HTR-8/SVneo (cell line): ENCODE data around the gene CASP10.
"Not testable (repeated sequence)": the region's sequence is repeated elsewhere in the genome, so short reads cannot be mapped to it uniquely, and the experiment has no call there.

ENCODE experiments used
- DNase-seq: peaks from one replicate; pipeline ENCODE4 v3.0.0; 2011; ENCODE audit warnings: low spot score, mixed read lengths; ENCODE audit not compliant: insufficient read length
- FAIRE-seq: peaks from 2 replicates; lab custom pipeline; 2011; peaks lifted over from hg19 to GRCh38; lab: Jason Lieb, UNC

Gene CASP10

GRCh38 chr2:201182650-201183364 is at the start of gene CASP10:
Gene CASP10 (plus strand): TSS chr2:201183141. CDS start chr2:201185778, 2,637 bp downstream.
- DNase-seq (peak; percentile 34), FAIRE-seq (no peak)

DNA sequence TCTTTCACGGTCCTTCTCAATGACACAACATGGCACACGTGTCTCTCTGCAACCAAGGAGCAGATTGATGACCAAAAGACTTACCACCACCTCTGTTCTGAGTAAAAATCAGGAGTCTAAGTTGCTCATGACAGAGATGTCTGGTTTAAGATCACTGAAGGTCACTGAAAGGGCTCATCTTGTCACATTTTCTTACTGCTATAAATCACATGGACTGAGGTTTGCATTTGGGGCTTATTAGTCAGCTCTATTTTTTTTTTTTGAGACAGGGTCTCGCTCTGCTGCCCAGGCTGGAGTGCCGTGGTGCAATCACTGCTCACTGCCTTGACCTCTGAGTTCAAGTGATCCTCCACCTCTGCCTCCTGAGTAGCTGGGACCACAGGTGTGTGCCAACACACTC is 47.6 kb upstream of the CASP10 start:
- no peak for FAIRE-seq

DNA sequence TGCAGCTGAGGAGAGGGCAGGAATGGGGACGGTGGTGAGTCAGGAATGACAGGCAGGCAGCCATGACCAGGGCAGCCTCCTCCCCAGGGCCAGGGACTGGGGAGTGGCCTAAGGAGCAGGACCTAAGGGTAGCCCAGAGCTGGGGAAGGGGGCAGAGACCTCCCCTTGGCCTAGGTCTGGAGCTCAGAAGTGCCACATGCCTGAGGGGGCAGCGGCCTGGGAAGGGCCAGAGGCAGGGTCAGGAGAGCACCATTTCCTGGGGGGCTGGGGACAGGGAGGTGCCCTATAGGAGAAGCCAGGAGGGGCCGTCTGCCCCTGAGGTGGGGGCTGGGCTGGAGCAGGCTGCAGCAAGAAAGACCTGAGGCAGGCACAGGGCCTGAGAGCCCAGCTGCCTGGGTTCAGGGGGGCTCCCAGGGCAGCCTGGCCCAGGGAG is 46.0 kb upstream of the CASP10 start:
- DNase-seq: no peak
- FAIRE-seq: no peak

More for the DNA sequence above, 47.6 kb upstream of the CASP10 start:
- no peak for DNase-seq

- FAIRE-seq: no peak
- DNase-seq: no peak
Measured at GRCh38 chr2:201137505-201138400, 45.2 kb upstream of the CASP10 start.

DNA sequence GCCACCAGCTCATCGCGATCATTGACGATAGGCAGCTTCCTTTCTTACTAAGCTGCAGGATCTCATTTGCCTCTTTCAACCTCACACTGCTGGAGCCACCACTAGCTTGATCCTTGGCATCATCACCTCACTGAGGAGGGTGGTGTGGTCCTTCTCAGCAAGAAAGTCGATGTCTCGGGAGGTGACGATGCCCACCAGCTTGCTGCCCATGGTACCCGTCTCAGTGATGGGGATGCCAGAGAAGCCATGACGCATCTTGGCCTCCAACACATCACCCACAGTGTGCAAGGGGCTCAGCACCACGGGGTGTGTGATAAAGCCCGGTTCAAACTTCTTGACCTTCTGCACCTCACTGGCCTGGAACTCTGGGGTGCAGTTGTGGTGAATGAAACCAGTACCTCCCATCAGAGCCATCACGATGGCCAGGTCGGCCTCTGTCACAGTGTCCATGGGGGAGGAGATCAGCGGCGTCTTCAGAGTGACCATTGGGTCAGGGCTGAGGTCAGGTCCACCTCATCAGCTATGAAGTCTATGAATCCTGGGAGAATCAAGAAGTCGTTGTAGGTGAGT is 44.5 kb upstream of the CASP10 start:
- no peak for FAIRE-seq
- DNase-seq: no peak

GRCh38 chr2:201138986-201139781 is 43.8 kb upstream of the CASP10 start:
- not testable (repeated sequence) for DNase-seq, FAIRE-seq

DNA sequence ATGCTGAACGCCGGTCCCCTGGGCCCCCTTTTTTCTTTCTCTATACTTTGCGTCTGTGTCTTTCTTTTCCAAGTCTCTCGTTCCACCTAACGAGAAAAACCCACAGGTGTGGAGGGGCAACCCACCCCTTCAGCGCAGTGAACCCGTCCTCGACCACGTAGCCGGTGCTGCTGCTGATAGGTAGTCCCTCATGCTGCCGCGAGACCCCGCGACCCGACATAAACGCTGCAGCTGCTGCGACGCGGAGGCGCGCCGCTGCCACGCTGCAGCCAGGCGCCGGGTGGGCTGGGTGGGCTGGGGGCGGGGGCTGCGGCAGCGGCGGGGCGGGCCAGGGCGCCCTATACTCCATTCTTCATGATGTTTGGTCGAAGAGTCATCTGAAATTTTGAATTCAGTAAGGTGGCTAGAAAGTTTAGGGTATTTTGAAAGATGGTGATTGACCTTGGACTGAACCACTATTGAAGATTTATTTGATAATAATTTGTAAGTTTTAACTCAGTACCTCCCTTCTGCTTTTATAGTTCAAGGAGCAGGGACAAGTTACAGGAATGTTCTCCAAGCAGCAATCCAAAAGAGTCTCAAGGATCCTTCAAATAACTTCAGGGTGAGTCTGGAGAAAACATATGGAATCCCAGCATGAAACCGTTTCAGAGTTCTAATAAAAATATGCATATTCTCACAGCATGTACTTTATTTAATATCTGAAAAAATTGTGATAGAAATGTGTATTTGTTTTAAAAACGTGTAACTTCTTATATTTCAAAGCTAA is 42.9 kb upstream of the CASP10 start:
- FAIRE-seq: no peak
- DNase-seq: no peak

DNA sequence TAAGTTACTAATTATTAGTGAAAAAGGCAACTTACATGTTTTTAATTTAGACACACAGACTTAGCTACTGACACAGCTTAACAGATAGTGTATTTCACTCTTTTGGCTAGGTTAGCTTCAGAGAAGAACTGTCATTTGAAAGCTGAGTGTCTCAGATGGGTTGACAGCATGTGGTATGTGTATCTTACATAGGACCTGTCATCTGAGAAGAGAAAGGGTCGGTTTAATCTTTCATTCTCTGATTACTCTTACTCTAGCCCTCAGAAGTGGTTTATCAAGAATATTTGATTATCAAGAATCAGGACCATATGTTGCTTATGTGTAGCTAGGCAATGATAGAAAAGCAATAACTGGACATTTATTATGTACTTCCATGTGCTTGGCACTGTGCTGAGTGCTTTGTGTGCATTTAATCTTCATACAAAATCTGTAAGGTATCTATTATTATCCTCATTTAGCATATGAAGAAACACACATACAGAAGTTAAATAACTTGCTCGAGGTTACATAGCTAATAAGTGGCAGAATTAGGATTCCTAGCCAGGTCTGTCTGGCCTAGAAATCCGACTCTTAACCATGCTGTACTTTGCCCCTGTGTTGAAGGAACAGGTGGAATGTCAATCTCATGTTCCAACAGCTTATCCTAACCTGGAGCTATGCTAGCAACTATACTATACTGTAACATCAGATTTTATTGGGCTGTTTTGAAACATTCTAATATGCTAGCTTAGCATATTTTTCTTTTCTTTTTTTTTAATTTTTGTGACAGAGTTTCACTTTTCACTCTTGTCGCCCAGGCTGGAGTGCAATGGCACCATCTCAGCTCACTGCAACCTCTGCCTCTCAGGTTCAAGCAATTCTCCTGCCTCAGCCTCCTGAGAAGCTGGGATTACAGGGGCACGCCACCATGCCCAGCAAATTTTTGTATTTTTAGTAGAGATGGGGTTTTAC is 38.6 kb upstream of the CASP10 start:
- no peak for DNase-seq
- FAIRE-seq: peak; percentile 13

DNA sequence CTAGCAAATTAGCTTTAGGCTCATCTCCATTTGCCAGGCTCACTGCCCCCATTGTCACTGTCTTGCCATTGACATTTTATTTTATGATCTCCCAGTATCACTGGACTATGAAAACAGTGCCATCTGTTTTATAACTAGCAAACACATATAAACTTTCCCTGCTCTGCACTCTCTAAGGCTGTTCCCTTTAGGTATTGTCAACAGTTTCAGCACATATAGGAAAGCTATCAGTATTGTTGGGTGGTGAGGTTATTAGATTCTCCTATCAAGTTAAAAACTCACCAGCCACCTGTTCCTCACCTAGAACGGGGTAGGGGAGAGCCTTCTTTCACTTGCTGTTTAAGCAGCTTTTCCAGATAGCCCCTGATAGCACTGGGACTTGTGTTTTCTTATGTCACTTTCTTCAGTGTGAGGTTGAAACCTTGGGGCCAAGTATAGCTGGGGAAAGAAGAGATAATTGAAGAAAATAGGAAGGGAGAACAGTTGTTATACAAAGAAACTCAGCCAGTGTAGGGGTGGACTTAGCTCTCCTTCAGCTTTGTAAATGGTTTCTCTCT is 34.4 kb upstream of the CASP10 start:
- FAIRE-seq (no peak), DNase-seq (no peak)

- FAIRE-seq: no peak
- DNase-seq: peak; percentile 45
Measured at GRCh38 chr2:201149064-201149820, 33.7 kb upstream of the CASP10 start.

GRCh38 chr2:201149821-201150165 is 33.1 kb upstream of the CASP10 start:
- DNase-seq, FAIRE-seq: not testable (repeated sequence)

DNA sequence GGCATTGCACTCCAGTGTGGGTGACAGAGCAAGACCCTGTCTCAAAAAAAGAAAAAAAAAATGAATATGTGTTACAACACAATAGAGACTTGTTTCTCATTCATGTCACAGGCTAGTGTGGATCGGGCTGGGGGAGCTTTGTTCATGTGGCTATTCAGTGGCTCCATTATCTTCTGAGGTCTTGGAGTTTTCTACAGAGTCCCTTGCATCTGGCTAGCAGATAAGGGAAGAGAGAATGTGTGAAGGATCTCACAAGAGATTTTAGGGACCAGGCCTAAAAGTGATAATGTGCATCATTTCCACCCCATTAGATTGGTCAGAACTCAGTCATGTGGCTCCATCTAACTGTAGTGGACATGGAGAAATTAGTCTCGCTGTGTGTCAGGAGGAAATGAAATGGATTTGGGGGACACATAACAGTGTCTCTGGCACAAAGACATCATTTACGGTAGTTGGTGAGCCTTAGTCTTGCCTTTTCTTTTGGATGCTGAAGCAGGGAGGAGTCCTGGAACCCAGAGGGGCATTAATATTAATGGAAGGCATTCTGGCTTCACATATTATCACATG is 32.4 kb upstream of the CASP10 start:
- FAIRE-seq (no peak), DNase-seq (no peak)

DNA sequence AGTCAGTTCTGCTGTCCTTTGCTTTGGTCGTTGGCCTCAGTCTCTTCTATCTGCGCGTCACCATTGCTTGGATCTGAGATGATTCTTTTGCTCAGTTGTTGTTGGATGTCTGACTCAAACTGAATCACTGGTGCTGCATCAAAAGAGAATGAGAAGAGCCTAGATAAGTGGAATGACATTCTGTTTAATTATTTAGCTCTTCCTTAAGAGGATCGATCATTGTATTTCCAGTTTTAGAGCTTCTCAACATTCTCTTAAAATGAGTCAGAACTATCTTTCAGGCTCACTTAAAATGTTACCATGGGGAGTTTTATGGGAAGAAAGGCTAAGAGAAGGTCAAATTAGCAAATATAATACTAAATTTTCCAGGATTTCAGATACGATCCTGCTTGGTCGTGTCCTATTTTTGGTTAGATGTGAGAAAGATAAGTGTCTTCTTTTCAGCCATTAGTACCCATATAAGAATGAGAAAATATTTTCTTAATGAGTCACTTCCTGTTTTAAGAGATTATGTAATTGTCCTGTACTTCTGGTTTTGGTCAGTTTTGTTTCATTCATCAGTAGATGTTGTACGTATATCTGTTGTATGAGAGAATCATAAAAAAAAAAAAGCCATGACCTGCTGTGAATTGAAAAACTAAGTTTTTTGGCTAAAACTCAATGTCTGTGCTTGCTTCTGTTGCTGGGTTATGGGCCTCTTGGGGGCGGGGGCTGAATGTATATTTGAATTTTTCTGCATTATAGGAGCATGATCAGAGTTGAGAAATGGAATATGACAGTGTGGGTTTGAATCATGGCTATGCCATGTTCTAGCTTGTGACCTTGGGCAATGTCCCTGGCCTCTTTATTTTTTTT is 31.6 kb upstream of the CASP10 start:
- no peak for FAIRE-seq
- peak; percentile 84 for DNase-seq

DNA sequence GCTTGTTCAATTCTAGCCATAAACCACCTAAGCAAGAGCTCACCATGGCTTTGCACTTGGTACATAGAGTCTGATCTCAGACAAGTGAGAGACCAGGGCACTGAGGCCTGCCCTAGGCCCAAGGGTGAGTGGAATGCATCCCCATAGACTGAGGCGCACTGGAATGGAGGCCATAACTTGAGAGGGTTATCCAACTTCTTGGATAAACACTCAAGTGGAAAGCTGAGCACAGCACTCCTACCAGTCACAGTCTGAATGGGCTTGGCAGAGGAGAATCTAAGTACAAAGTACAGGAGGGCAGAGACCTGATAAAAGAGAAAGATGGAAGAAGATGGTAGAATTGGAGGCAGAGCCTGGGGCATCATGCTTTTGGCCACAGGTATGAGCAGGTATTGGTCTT is 30.4 kb upstream of the CASP10 start:
- DNase-seq (no peak), FAIRE-seq (no peak)

DNA sequence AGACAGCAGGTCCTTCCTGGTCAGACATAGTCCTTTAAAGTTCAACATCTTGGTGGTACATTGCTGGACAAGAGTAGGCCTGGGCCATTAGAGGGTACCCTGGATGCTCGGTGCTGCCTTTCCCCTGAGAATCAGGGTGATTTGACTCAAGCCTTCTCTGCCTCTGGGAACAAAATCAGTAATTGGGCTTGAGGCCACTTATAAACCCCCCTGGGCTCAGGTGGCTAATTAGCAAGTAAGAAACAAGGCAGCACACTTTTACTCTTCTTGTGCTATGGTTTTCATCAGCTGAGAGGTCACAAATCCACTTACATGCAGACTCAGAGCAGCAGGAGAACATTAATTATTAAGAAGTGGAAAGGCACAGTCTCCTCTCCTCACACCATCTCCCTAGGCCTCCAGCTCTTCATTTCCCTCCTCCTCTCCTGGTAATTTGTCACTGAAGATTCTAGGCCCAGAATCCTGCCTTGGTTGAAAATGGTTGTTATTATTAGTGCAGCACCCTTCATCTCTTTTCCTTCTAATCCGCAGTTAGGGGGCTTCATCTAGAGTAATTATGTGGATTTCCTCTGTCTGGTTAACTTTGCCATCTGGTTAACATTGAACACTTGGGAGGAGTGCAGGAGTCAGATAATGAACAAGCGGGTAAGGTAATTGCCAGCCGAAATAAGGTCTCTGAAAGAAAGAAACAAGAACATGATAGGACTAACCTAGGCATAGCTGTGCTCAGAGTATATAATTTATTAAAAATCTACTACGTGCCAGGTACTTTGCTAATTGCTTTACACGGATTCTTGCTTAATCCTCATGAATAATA is 29.7 kb upstream of the CASP10 start:
- DNase-seq (no peak), FAIRE-seq (no peak)
